Stimulated activated CD4-positive, alpha-beta T cell treated with anti-CD3 and anti-CD28 coated beads, Interleukin-15, amount 100 ng/mL, for 1 hour (primary cell): ENCODE measurements around the gene TOR4A.
"Not testable (repeated sequence)": the region's sequence is repeated elsewhere in the genome, so short reads cannot be mapped to it uniquely, and the experiment has no call there.

Experiments used
- DNase-seq, 2 donors: peaks; one replicate each; pipeline ENCODE4 v3.0.0-alpha.2; 2020; ENCODE audit warnings: low read depth in 1 of 2, low spot score in 1 of 2

The TOR4A gene

GRCh38 chr9:137251490-137252268, 25.8 kb upstream of the TOR4A start:
- DNase-seq, result no peak

DNA sequence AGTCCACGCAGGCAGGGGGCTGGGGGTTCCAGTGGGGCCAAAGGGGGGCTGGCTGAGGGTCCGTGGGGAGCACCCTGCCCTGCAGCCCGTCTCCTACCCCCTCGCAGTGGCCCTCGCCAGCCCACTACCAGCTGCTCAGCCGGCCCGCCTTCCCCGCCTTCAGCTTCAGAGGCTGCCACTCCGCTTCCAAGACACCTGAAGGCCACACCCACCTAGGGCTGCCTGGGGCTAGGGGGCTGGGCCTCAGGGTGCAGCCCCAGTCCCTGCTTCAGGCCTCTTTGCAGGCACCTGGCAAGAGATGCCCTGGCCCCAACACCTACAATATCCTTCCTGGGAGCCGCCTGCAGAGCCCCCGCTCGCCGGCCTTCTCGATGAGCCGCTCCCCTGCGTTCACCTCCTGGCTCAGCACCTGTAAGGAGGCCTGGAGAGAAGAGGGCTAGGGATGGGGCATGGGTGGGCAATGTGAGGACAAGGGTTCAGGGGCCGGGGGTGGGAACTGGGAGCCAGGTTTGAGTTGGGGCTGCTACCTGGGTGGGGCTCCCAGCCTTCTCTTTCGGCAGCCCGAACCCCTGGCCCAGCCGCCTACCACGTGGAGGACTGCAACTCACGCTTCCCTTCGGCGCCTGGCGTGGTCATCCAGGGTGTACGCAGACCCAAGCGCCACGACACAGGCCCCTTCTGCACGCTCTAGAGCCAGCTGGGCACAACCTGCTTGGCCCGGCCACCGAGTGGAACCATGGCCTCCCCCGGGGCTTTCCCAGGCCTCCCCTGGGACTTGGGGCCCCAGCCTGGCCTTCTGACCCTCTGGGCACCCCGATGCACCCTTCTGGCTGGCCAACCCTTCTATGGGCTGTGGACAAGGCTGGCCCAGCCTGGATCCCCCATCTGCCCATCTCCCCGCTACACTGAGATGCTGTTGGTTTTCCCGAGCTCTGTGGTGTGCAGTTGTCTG, 24.7 kb upstream of the TOR4A start:
- DNase-seq, result no peak

DNA sequence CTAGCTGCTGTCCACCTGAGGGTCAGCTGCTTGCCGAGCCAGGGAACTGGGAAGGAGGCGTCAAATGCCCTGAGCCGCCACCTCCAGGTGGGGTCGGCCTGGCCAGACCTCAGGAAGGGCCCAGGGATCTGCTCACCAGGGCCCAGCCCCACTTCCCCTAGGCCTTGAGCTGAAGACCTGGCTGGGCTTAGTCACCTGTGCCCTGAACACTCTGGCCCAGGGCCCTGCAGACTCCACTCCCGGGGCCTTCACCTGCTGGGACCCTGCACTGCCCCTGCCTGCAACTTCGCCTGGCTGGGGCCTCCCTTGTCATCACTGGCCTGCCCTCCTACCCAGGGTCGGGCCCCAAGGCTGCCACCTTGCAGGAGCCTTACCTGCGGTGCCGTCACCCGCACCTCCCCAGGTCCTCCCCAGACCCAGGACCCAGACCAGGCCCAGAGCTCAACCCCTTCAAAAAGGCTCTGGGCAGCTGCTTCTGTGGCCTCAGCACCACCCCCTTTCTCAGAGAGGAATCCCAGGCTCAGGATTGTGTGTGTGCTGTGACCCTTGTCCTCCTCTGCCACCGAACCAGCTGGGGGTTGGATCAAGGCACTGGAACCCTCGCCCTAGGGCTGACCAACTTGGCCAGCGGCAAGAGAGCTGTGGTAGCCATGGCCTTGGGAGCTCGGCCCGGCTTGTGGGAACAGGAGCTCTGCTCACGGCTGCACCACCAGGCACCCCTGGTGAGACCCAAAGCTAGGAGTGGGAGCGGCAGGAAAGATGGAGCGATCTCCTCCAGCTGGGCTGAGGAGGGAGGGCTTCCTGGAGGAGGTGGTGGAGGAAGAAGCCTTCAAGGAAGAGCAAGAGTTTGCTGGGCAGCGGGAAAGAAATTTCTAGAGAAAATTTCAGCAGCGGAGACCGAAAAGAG, 23.6 kb upstream of the TOR4A start:
- DNase-seq, result no peak

- peak; percentile 96 to 99 for DNase-seq
Measured at GRCh38 chr9:137254624-137255447, 22.7 kb upstream of the TOR4A start, which contains the start of gene NELFB. Gene NELFB, plus strand, starts transcription at chr9:137255327.

GRCh38 chr9:137255448-137256114, 21.9 kb upstream of the TOR4A start:
- no peak for DNase-seq

GRCh38 chr9:137256362-137256761, 21.2 kb upstream of the TOR4A start:
- DNase-seq, result no peak

DNA sequence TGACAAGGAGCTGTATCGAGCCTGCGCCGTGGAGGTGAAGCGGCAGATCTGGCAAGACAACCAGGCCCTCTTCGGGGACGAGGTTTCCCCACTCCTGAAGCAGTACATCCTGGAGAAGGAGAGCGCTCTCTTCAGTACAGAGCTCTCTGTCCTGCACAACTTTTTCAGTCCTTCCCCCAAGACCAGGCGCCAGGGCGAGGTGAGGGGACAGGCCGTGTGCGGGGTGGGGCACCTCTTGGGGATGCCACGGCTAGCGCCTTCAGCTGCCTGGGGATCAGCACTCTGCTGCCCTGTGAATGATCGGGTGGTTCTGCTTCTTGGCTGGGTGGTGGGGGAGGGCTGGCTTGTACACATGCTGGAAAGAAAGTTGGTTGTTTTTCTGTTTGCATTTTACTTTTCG, 20.7 kb upstream of the TOR4A start:
- no peak for DNase-seq

DNA sequence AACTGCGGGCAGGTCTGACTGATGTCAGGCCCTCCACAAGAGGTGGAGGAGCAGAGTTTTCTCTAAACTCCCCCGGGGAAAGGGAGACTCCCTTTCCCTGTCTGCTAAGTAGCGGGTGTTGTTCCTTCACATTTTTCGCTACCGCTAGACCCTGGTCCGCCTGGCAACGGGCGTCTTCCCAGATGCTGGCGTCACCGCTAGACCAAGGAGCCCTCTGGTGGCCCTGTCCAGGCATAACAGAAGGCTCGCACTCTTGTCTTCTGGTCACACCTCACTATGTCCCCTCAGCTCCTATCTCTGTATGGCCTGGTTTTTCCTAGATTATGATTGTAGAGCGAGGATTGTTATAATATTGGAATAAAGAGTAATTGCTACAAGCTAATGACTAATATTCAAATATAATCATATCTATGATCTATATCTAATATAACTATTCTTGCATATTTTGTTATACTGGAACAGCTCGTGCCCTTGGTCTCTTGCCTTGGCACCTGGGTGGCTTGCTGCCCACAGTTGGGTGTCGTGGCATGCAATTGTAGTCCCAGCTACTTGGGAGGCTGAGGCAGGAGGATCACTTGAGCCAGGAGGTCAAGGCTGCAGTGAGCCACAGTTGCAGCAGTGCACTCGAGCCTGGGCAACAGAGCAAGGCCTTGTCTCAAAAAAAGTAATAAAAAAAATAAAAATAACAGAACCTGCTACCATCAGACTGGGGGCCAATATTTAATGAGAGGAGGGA, 15.2 kb upstream of the TOR4A start:
- not testable (repeated sequence) for DNase-seq

GRCh38 chr9:137262909-137263285, 14.6 kb upstream of the TOR4A start:
- no peak for DNase-seq

GRCh38 chr9:137263506-137263905, 14.0 kb upstream of the TOR4A start:
- DNase-seq, result no peak

DNA sequence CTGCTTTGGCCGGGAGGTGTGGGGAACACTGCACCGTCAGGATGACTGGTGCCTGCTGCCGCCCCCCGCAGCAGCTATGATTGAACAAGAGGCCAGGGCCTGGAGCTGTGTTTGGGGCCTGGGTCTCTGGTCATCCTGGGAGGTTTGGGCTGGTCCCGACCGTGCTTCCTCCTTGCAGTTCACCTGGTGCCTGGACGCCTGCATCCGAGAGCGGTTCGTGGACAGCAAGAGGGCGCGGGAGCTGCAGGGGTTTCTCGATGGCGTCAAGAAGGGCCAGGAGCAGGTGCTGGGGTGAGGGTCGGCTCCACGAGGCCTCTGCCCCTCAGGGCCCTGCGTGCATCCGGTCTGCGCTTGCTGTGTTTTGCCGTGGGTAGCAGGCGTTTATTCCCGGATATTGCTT, 13.5 kb upstream of the TOR4A start:
- DNase-seq, result no peak

DNA sequence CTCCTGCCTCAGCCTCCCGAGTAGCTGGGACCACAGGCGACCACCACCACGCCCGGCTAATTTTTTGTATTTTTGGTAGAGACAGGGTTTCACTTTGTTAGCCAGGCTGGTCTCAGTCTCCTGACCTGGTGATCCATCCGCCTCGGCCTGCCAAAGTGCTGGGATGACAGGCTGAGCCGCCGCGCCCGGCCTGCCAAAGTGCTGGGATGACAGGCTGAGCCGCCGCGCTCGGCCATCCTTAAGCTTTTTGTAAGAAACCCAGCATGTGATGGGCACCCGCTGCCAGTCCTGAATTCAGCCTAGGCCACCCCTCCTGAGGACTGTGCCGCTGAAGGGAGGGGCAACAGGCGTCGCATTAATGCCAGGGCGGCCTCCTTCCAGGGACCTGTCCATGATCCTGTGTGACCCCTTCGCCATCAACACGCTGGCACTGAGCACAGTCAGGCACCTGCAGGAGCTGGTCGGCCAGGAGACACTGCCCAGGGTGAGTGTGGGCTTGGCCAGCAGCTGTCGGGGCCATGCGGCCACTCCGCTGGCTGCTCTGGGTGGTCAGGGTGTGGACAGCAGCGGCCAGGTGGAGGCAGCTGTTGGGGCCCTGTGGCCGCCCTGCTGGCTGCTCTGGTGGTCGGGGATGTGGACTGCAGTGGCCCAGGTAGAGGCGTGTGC, 11.9 kb upstream of the TOR4A start:
- DNase-seq, result no peak

DNA sequence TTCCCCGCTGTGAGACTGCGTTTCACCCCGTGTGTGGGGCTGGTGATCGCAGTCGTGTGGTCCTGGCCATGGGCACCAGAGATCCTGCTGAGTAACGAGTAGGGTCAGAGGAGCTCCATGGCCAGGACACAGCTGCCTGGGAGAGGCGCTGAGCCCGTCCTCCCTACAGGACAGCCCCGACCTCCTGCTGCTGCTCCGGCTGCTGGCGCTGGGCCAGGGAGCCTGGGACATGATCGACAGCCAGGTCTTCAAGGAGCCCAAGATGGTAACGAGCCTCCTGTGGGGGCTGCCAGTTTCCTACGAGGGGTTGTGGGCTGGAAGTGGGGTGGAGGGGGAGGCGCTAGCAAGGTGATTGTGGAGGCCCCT, 11.4 kb upstream of the TOR4A start:
- no peak for DNase-seq

- DNase-seq, result no peak
Measured at GRCh38 chr9:137266585-137267453, 10.7 kb upstream of the TOR4A start.

DNA sequence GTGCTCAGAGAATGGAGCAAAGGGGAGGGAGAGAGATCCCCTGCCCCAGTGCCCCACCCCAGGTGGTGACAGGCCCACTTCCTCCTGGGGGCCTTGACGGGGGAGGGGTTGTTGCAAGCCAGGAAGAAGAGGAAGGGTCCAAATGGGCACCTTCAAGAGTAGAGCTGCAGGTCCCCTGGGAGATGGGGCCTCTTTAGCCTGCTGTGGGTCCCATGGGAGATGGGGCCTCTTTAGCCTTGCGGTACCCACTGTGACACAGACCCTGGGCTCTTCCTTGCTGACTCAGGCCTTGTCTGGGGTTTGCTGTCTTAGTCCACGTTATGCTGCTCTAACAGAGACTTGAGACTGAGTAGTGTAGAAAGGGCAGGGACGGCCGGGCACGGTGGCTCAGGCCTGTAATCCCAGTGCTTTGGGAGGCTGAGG, 9.6 kb upstream of the TOR4A start:
- DNase-seq, result no peak

- no peak for DNase-seq
Measured at GRCh38 chr9:137268538-137269201, 8.9 kb upstream of the TOR4A start.

DNA sequence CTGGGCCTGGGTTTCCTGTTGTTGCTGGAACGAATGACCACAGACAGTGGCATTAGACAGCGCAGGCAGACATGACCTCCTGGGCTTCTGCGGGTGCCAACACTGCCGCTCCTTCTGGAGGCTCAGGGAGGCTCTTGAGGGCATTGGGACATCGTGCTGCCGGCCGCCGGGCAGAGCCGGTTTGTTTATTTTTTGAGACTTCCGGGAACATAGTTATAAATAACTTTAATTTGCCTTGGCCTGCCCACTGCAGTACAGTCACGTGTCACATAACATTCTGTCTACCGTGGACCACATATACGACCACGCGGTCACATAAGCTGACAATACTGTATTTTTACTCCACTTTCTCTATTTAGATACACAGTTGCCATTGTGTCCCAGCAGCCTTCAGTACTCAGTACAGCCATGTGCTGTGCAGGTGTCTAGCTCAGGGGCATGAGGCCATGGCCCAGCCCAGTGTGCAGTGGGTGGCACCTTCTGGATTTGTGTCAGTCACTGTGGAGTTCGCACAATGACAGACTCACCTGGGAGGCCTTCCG, 8.2 kb upstream of the TOR4A start:
- DNase-seq, result no peak
